ENCODE data around the gene DAGLA. TPM values are rescaled to one million over a fixed set of nuclear protein-coding genes. Genes with fewer than 3 reads are reported as not detected.

Gene DAGLA
- total RNA-seq, 1 donor from 2014 or later, result 1.1 TPM

DNA sequence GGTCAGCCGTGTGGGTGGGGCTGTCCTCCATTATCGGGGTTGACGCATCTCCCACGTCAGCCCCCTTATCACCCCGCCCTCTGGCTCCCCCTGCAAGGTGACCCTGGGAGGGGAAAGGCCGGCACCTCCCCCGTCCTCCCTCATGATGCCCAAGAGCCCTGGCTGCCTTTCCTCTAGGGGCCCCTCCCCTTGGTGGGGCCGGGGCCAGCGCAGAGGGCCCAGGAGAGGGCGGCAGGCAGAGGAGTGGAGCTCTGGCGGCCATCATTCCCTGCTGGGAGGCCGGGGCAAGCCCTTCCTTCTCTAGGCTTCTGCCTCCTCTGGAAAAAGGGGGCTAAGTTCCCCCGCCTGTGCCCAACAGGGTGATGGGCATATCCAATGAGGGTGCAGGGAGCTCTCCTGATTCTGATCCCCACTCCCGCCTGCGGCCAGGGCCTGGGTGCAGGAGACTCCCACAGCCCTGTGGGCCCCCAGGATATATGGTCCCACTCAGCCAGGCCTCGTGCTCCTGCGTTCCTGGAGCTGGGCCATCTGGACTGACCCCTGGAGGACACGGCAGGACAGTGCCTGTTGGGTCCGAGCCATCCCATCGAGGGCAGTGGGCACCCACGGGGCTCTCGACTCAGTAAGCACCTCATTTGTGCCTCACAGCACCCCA is 84.5 kb downstream of the DAGLA start:
- Histone ChIP-seq H4K20me1 (ENCODE audit: low read depth) (no peaks in the 10 kb centered on the region), H3K36me3 (no peaks in the 10 kb centered on the region), H3K27ac (no peak overlapping the region), H3K79me2 (ENCODE audit: low read depth) (no peaks in the 10 kb centered on the region), H3K9ac (no peak overlapping the region), H3K4me1 (peaks cover 27% of the 10 kb centered on the region), H3K4me2 (no peak overlapping the region), H3K27me3 (no peaks in the 10 kb centered on the region), H3F3A (ENCODE audit: low read depth) (peaks cover under 1% of the 10 kb centered on the region), H3K4me3 (no peak overlapping the region), H3K9me3 (ENCODE audit: low read depth) (no peaks in the 10 kb centered on the region), H2AFZ (replicated peaks) (no peak overlapping the region)
- peaks cover 5% of the 10 kb centered on the region for H3K27me3 Mint-ChIP-seq (ENCODE audit: insufficient read depth, low read depth)
- TF ChIP-seq EZH2phosphoT487 (IDR thresholded peaks at IDR 0.05) (no peak), CTCF (IDR thresholded peaks at IDR 0.05) (peak; percentile 24)
- H3K27ac Mint-ChIP-seq, result peak overlapping the region; percentile 25
- H3K36me3 Mint-ChIP-seq, result no peaks in the 10 kb centered on the region
- no peaks in the 10 kb centered on the region for H3K9me3 Mint-ChIP-seq
- DNase-seq (ENCODE audit: low spot score), result no peak
- no peak overlapping the region for H3K4me3 Mint-ChIP-seq
- H3K4me1 Mint-ChIP-seq, result peaks cover 16% of the 10 kb centered on the region

GRCh38 chr11:61765550-61766253 is 85.5 kb downstream of the DAGLA start:
- no peak overlapping the region for H3K4me2 ChIP-seq
- no peak overlapping the region for H3K4me3 ChIP-seq
- no peak overlapping the region for H3K27ac Mint-ChIP-seq
- H3K9me3 ChIP-seq (ENCODE audit: low read depth), result no peaks in the 10 kb centered on the region
- TF ChIP-seq EZH2 (IDR thresholded peaks at IDR 0.05) (no peak), CTCF (IDR thresholded peaks at IDR 0.05) (no peak), EZH2phosphoT487 (IDR thresholded peaks at IDR 0.05) (no peak)
- H3K4me3 Mint-ChIP-seq, result no peak overlapping the region
- no peak overlapping the region for H2AFZ ChIP-seq (replicated peaks)
- H3K27ac ChIP-seq, result no peak overlapping the region
- peaks cover 29% of the 10 kb centered on the region for H3K4me1 ChIP-seq
- H3K27me3 Mint-ChIP-seq (ENCODE audit: insufficient read depth, low read depth), result peaks cover 5% of the 10 kb centered on the region
- H3K36me3 Mint-ChIP-seq, result no peaks in the 10 kb centered on the region
- no peaks in the 10 kb centered on the region for H3K79me2 ChIP-seq (ENCODE audit: low read depth)
- H3K27me3 ChIP-seq, result no peaks in the 10 kb centered on the region
- no peaks in the 10 kb centered on the region for H3K36me3 ChIP-seq
- H3K9ac ChIP-seq, result no peak overlapping the region
- no peaks in the 10 kb centered on the region for H4K20me1 ChIP-seq (ENCODE audit: low read depth)
- peaks cover 16% of the 10 kb centered on the region for H3K4me1 Mint-ChIP-seq
- no peaks in the 10 kb centered on the region for H3K9me3 Mint-ChIP-seq
- no peak for DNase-seq (ENCODE audit: low spot score)
- no peaks in the 10 kb centered on the region for H3F3A ChIP-seq (ENCODE audit: low read depth)

GRCh38 chr11:61766353-61766841 is 86.2 kb downstream of the DAGLA start:
- Mint-ChIP-seq H3K27ac (peak overlapping the region; percentile 79), H3K4me1 (peaks cover 20% of the 10 kb centered on the region), H3K27me3 (ENCODE audit: insufficient read depth, low read depth) (peaks cover 5% of the 10 kb centered on the region), H3K9me3 (no peaks in the 10 kb centered on the region), H3K36me3 (no peaks in the 10 kb centered on the region), H3K4me3 (no peak overlapping the region)
- no peak overlapping the region for H3K9ac ChIP-seq
- no peaks in the 10 kb centered on the region for H3K27me3 ChIP-seq
- no peak for DNase-seq (ENCODE audit: low spot score)
- H3K4me2 ChIP-seq, result no peak overlapping the region
- H3K36me3 ChIP-seq, result no peaks in the 10 kb centered on the region
- no peaks in the 10 kb centered on the region for H3F3A ChIP-seq (ENCODE audit: low read depth)
- H3K4me1 ChIP-seq, result peaks cover 27% of the 10 kb centered on the region
- TF ChIP-seq EZH2 (IDR thresholded peaks at IDR 0.05) (no peak), CTCF (IDR thresholded peaks at IDR 0.05) (no peak), EZH2phosphoT487 (IDR thresholded peaks at IDR 0.05) (no peak)
- no peak overlapping the region for H3K4me3 ChIP-seq
- no peak overlapping the region for H3K27ac ChIP-seq
- no peaks in the 10 kb centered on the region for H4K20me1 ChIP-seq (ENCODE audit: low read depth)
- no peak overlapping the region for H2AFZ ChIP-seq (replicated peaks)
- no peaks in the 10 kb centered on the region for H3K9me3 ChIP-seq (ENCODE audit: low read depth)
- H3K79me2 ChIP-seq (ENCODE audit: low read depth), result no peaks in the 10 kb centered on the region

Data from neural progenitor cell (in vitro differentiated cells).